ENCODE measurements around the gene PDK2.

Gene PDK2

DNA sequence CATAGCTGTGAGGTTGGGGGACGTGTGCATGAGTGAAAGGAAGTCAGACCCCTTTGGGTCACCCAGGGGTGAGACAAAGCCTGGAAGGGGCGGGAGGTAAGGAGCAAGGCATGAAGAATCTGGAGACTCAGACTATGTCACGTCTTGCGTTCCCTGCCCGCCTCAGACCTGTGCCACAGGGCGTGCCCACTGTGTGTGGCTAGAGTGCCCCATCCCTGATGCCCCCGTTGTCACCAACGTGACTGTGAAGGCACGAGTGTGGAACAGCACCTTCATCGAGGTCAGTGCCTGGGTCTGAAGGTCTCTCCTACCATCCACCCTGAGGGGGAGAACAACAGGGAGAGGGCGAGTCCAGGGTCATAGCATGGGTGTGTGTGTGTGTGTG lies 15.1 kb upstream of the PDK2 start:
- no peak for DNase-seq

DNA sequence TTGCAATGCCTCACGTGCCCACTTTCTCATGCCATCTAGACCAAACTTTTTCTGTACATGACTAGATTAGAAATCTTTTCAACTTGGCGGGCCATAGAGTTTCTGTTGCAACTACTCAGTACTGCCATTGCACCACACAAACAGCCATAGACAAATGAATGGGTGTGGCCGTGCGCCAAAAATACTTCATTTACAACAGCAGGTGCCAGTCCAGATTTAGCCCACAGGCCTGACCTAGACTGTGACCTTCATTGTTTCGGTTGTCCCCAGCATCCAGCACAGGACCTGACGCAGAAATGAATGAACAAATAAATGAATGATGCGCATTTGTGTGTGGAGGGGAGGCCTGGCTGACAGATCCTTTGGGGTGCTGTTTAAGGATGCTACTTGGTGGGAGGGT lies 14.3 kb upstream of the PDK2 start:
- no peak for DNase-seq

DNA sequence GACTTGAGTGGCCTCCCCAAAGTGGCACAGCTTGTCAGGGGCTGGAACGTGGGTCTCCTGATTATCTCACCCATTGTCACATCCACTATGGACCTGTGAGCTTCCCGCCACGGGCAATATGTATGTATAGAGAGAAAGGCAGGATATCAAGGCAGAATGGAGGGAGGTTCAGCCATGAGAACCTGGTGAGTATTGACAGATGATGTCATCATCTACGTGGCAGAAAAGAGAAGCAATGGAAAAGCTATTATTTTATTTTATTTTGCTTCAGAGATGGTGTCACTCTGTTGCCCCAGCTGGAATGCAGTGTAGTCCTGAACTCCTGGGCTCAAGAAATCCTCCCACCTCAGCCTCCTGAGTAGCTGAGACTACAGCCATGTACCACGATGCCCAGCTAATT lies 13.4 kb upstream of the PDK2 start:
- DNase-seq, result no peak

DNA sequence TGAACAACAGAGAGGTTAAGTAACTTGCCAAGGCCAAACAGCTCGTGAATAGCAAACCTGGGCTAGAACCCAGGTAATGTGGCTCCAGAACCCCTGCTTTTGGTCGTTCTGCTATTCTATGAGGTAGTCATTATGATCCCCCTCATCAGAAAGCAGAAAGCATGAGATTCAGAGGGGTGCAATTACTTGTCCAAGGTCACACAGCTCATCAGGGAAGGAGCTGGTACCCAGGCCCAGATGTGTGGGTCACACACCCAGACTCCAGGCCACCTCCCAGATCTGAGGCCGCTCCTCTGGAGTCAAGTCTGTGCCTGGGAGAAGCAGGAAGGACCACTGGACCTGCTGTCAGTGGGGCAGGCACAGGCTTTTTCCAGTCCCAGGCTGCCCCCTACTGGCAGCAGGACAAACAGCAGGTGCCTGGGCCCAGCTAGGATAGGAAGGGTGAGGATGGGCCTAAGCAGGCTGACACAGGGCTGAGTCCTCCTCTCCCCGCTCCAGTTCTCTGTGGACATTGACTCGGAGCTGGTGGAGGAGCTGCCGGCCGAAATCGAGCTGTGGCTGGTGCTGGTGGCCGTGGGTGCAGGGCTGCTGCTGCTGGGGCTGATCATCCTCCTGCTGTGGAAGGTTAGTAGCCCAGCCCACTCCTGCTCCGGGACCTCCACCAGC lies 7.8 kb upstream of the PDK2 start:
- peak; percentile 70 for DNase-seq

DNA sequence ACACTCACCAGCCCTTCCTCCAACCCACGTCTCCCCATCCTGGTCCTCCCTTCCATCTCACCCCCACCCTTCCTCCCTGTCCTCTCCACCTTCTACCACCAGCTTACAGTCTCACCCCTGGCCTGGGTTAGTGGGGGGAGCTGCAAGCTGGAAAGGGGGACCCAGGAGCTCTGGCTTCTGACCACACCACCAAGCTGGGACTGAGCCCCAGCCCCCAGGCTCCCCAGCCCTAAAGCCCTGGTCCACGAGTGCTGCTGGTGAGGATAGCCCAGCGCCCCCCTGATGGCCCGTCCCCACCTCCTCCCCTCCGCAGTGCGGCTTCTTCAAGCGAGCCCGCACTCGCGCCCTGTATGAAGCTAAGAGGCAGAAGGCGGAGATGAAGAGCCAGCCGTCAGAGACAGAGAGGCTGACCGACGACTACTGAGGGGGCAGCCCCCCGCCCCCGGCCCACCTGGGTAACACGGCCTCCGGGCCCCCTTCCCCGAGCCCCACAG lies 7.2 kb upstream of the PDK2 start:
- no peak for DNase-seq

DNA sequence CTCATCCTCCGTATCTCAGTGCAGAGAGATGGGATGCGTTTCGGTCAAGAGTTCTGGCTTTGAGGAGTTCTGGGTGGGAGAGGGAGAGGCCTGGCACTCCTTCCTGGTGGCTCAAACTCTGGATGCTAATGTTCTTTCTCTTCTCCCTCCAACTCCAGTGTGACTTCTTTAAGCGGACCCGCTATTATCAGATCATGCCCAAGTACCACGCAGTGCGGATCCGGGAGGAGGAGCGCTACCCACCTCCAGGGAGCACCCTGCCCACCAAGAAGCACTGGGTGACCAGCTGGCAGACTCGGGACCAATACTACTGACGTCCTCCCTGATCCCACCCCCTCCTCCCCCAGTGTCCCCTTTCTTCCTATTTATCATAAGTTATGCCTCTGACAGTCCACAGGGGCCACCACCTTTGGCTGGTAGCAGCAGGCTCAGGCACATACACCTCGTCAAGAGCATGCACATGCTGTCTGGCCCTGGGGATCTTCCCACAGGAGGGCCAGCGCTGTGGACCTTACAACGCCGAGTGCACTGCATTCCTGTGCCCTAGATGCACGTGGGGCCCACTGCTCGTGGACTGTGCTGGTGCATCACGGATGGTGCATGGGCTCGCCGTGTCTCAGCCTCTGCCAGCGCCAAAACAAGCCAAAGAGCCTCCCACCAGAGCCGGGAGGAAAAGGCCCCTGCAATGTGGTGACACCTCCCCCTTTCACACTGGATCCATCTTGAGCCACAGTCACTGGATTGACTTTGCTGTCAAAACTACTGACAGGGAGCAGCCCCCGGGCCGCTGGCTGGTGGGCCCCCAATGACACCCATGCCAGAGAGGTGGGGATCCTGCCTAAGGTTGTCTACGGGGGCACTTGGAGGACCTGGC lies 6.0 kb upstream of the PDK2 start:
- DNase-seq, result no peak

DNA sequence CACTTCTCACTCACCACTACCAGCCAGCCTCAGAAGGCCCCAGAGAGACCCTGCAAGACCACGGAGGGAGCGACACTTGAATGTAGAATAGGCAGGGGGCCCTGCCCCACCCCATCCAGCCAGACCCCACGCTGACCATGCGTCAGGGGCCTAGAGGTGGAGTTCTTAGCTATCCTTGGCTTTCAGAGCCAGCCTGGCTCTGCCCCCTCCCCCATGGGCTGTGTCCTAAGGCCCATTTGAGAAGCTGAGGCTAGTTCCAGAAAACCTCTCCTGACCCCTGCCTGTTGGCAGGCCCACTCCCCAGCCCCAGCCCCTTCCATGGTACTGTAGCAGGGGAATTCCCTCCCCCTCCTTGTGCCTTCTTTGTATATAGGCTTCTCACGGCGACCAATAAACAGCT lies 5.1 kb upstream of the PDK2 start:
- no peak for DNase-seq

DNA sequence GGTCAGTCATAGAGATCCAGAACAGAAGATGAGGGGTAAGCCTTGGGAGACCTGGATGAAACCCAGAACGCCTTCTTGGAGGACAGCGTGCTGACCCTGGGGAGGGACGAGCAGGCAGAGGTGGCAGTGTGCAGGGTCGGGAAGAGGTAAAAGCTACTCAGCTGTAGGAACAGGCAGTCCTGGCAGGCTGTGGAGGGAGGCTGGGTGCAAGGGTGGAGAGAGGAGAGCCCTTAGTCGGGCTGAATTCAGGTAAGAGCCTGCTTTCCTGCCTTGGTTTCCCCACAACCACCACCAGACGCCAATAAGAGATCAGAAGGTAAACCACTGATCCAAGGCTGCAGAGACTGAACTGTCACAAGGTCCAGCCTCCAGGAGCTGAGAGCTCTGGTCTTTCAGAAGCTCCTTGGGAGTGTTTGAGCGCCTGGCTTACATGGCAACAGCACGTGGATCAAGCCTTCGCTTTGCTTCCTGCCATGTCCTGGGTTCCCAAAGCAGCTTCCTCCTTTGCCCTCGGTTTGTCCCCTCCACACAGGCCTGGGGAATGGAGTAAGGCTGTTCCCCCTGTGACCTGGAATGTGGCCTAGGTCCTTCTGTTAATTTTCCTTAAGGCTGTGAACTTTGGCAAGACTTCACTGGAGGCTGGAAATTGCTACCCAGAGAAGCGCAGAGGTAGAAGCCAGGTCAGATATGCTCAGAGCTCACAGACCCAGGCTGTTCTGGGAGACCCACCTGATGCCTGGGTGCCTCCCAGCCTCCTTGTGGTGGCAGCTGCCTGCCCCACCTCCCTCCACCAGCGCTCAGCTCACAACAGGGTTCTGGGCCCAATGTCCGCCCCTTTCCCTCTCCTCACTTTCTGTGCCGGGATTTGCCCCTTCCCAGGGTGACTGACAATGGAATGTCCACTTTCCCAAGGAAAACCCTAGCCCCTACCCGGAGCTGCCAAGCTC lies 3.9 kb upstream of the PDK2 start:
- DNase-seq, result no peak

DNA sequence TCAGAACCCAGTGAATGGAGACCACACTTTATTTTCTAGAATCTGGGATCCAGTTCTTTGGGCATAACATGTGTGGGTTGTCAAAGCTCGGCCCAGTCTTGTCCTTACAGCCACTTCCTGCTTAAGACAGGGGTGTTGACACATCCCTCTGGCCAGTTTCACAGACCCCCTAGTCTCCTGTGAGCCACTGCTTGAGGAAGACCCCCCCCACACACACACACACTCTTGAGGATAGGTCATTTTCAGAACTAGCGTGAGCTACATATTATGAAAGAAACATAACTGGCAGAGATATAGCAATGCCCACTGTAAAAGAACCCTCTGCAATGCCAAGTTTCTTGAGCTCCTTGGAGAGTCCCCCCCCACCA lies 3.2 kb upstream of the PDK2 start:
- no peak for DNase-seq

DNA sequence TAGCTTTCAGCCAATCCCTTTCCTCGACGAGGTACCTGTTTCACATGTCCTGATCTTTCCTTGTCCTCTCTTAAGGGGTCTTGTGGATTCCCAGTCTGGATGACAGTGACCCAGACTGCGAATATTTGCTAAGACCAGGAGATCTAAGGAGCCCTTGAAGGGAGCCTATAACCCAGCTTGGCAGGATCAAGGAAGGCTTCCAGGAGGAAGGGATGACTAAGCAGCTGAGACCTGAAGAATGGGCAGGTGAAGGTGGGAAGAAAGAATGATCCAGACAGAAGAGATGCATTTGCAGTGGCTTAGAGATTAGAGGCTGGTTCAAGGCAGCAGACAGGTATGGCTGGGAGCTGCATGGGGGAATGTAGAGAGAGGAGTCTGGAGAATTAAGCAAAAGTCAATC lies 1.9 kb upstream of the PDK2 start:
- no peak for DNase-seq

DNA sequence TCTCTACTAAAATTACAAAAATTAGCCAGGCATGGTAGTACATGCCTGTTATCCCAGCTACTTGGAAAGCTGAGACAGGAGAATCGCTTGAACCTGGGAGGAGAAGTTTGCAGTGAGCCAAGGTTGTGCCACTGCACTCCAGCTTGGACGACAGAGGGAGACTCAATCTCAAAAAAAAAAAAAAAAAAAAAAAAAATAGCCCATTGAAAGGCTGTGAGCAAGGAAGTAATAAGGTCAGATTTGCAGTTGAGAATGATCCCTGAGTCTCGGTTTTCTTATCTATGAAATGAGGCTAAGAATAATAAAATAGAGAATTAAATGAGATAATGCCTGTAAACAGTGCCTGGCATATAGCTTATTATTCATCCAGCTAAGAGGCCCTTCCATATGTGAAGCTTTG lies 1.3 kb upstream of the PDK2 start:
- no peak for DNase-seq

DNA sequence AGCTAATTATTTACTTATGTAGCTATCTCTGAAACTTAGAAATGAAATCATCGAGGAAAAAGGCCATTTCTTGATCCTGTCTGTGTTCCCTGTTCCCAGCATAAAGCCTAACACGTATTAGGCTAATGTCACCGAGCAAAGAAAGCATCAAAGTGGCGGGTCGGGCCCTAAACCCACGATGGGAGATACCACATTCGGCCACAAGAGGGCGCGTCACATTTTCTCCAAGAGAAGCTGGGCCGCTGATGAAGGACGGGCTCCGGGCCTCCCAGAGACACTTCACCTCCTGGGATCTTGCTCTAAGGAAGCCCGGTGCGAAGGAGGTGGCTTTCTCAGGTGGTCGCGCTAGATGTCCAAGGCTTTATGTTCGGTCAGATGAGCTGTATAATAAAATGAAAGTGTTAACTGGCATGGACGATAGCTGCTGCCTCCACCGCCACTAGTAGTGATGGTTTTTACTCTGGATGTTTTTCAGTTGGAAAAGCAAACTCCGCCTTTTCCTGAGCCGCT lies 853 bp upstream of the PDK2 start:
- peak; percentile 93 for DNase-seq

DNA sequence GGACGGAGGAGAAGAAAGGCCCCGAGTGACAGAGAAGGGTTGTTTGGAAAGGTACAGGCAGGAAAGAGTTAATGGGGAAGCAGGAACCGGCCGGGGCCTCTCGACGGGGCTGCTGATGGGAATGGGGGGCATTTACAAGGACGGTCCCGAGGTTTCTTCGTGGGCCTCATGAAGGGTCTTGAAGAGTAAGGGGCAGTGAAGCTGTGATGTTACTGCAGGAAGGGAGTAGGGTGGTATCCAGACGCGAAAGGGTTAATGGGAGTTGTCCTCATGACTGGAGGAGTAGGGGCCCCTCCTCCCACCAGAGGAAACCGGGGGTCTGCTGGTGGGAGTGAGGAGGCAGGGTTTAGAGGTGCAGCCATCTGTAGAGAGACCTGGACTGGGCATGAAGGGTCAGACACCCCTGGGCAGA lies 481 bp downstream of the PDK2 start:
- no peak for DNase-seq

DNA sequence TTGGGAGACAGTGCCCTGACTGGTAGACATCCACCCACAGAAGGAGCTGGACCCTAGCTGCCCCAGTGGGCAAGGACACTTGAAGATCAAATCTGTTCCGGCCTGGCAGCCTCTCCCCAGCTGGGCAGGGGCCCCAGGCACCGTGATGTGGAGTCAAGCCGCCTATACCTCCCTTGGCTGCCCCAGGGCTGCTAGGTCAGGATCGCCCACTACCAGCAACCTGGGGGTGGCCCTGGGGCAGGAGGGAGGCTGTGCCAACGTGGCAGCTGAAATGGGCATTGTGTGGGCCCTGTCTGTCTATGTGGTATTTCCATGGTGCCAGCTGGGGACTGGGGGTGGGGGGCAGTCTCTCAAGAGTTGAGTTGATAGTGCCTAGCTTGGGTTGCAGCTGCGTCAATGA lies 941 bp downstream of the PDK2 start:
- DNase-seq, result no peak

DNA sequence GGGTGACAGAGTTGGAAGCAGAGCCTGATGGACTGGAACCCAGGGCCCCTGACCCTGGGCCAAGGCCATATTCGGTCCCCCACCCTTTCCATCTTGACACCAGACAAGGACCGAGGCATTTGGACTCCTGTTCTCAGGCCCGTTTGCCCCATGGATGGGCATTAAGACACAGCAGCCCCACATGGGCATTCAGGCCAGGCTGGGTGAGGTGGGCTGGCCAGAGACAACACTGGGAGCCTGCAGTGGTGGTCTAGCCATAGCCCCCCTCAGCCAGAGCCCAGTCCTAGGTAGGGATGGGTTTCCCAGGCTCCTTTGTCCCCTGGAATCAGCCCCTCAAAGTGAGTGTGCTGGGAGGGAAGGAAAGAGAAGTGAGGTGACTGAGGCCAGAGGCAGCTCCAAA lies 1.6 kb downstream of the PDK2 start:
- DNase-seq, result no peak

DNA sequence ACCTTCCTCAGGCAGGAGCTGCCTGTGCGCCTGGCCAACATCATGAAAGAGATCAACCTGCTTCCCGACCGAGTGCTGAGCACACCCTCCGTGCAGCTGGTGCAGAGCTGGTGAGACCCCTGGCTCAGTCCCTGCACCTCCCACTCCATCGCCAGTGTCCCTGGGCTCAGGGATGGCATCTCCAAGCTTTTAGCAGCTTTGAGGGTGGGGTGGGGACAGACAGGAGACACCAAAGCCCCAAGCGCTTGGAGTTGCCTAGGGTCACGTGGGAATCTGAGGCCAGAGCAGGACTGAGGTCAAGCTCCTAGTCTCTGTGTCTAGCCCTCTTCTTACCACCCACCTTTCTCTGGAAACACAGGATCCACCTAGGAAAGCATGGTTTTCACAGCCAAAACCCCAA lies 2.3 kb downstream of the PDK2 start:
- no peak for DNase-seq

DNA sequence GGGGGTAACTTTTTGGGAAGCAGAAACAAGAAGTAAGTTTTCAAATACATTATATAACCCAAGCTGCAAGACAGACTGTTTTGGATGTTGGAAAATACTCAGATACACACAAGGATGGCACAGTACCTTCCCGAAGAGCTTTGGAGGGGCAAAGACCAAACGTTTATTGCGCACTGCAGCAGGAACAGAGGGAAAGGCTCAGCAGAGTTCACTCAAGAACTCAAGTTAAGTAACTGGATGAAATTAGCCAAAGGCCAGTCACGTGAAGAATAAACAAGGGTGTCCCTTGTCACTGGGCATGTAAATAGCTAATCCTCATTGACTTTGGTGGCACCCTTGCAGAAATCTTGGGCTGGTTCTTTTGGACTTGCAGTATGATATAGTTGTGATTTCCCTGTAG lies 2.8 kb downstream of the PDK2 start:
- no peak for DNase-seq

DNA sequence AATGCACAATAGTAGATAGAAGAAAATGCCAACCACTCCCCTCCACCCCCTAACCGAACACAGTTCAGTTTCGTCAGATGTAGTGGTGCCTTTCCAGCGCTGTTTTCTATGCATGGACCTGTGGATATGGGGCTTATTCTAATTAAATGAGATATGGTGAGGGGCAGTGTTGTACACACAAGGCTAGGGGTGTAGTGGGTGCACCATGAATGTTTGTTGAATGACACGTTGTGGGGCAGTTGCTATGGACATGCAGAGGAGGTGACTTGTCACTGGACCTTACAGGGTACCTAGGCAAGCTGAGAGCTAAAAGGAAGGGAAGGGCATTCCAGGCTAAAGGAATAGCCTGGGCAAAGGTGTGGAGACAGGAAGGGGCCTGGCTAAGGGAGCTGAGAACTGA lies 3.4 kb downstream of the PDK2 start:
- DNase-seq, result no peak

DNA sequence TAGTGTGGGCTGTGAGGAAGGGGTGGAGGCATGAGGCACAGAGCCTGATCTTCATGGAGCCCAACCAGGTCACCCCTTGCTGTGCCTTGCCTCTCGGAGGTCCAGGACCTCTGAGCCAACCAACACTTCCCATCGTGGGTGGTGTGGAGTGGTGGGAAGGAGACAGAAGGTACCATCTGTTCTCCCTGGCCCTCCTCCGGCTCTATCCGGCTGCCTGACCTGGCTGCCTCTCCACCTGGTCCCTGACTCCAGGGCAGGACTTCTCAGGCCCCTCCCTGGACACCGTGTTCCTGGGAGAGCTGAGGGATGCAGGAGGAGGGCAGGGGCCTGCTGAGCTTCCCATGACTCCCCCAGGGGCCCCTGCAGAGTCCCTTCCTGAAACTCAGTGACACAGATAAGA lies 3.9 kb downstream of the PDK2 start:
- DNase-seq, result no peak

DNA sequence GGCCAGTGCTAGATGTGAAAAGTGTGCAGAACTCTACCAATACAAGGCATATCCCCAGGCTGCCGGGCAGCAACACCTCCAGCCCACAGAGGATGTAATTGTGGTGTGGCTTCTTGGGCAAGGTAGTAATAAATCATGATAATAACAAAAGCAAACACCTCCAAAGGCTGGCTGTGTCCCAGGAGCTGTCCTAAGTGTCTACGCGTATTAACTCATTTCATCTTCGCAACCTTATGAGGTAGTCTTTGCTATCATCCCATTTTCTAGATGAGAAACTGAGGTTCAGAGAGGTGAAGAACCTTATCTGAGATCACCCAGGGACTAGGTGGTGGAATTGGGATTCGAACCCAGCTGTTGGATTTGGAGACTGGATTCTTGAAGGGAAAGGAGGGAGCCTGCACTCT lies 5.3 kb downstream of the PDK2 start:
- DNase-seq, result no peak

DNA sequence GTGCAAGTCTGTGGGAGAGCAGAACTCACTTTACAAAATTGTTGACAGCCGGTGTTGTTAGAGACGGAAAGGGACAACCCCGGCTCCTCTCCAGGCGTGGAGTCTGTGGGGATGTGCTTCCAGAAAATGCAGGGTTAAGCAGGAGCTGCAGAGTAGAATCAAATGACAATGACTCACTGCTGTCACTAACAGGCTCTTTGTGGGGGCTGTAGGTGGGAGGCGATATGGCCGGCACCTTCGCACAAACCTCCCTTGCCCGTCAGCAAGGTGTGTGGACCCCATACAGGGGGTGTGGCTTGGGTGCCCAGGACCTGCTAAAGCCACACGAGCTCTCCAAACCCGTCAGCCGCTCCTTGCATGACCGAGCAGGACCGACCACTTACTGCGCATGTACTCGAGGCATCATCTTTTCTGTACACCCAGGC lies 5.8 kb downstream of the PDK2 start:
- no peak for DNase-seq

DNA sequence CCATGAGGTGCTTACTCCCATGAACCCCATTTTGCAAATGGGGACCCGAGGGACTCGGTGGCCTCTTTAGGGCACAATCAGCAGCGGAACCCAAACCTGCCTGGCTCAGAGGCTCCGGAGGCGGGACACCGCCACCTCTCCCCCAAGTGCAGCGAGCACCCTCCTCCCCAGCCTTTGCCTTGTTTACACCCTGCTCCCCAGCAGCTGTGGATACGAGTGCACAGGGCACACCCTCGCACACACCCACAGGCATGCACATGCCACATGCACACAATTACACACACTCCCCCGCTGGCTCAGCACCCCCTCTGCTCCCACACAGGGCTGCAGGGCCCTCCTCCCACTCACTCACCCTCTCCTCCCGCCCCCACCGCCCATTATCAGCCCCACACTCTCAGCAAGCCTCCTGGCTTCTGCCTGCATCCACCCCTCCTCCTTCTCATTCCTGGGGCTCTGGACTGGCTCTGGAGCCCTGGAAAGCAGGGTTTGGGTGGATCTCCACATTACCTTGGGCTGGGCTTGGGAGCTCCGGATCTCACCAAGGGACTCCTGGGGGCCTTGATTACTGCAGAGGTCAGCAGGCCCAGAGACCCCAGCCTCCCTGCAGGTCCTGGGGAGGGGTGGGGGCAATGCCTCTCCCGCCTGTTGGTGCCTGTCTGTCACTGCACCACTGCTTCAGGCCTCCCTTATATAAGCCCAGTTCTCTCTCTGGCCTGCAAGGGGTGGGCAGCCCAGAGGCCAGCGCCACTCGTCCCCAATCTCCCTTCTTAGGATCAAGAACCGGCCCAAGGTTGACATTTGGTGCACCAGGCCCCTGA lies 6.4 kb downstream of the PDK2 start:
- no peak for DNase-seq
